ENCODE measurements around the gene LEMD1.

GRCh38 chr1:205435578-205436573 lies 14.0 kb upstream of the LEMD1 start:
- TF ChIP-seq CTCF (conservative IDR thresholded peaks at IDR 0.05; ENCODE audit: low read depth, low read length) (no peak), EZH2phosphoT487 (IDR thresholded peaks at IDR 0.05; ENCODE audit: borderline replicate concordance, low read length) (no peak)

Data from PC-3 (cell line).